ENCODE results near the gene FMN1.

Gene FMN1

DNA sequence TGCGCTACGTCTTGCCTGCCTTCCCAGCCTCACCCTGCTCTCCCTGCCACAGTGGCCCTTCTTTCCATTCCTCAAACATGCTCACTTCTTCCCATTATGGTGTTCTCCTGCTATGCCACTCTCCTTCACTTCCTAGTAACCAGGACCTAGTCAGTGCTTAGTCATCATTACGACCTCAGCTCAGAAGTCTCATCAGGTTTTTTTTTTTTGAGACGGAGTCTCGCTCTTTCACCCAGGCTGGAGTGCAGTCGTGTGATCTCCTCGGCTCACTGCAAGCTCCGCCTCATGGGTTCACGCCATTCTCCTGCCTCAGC, 327.2 kb downstream of the FMN1 start:
- H3K27ac ChIP-seq (ENCODE audit: low read depth, low read length) = no peak overlapping the region
- no peaks in the 10 kb centered on the region for H4K20me1 ChIP-seq (ENCODE audit: control insufficient read depth, insufficient read depth, low read depth, low read length)

DNA sequence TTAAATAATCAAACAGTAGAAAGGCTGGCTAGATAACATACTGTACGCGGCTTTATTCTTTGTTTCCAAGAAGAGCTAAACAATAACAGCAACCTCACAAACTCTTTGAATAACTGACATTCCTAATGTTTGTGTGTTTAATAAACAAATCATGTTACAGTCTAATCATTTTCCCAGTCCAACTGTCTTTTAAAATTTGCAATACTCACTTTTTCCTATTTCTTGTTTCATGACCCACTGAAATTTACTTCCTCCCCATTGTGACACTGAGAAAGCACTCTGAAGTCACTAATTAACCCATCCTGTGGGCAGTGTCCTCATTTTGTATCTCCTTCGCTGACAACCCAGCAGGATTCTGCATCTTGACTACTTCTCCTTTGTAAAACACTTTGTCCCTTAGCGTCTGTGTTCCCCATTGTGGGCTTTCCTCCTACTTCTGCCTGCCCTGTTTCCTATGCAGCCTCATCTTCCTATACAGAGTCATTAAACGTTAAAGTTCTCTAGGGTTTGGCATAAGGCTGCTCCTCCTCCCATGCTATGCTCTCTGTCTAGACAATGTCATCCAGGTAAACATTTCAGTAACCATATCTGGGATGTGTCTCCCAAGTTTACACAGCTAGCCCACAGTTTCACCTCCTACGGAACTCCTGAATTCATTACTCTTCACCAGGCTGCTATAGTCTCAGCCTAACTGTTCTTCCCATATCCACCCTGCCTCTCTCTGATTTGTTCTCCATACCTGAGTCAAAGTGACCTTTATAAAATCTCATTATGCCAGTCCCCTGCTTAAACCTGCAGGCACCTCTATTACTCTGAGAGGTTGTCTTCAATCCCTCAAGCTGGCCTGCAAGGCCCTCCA, 327.8 kb downstream of the FMN1 start:
- H4K20me1 ChIP-seq (ENCODE audit: control insufficient read depth, insufficient read depth, low read depth, low read length) = no peaks in the 10 kb centered on the region
- H3K9me3 ChIP-seq (ENCODE audit: control insufficient read depth, insufficient read depth, low read length) = no peaks in the 10 kb centered on the region
- no peaks in the 10 kb centered on the region for H3K9me2 ChIP-seq (replicated peaks; ENCODE audit: control insufficient read depth, low read length)
- H3K27me3 ChIP-seq (ENCODE audit: control insufficient read depth, low read length) = no peaks in the 10 kb centered on the region
- no peaks in the 10 kb centered on the region for H3F3A ChIP-seq (ENCODE audit: control insufficient read depth, insufficient read depth)
- TF ChIP-seq, protein P1, sequence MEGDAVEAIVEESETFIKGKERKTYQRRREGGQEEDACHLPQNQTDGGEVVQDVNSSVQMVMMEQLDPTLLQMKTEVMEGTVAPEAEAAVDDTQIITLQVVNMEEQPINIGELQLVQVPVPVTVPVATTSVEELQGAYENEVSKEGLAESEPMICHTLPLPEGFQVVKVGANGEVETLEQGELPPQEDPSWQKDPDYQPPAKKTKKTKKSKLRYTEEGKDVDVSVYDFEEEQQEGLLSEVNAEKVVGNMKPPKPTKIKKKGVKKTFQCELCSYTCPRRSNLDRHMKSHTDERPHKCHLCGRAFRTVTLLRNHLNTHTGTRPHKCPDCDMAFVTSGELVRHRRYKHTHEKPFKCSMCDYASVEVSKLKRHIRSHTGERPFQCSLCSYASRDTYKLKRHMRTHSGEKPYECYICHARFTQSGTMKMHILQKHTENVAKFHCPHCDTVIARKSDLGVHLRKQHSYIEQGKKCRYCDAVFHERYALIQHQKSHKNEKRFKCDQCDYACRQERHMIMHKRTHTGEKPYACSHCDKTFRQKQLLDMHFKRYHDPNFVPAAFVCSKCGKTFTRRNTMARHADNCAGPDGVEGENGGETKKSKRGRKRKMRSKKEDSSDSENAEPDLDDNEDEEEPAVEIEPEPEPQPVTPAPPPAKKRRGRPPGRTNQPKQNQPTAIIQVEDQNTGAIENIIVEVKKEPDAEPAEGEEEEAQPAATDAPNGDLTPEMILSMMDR (IDR thresholded peaks at IDR 0.05; ENCODE audit: low read depth, low read length, poor library complexity, severe bottlenecking) = no peak
- no peak for TF ChIP-seq EZH2phosphoT487 (IDR thresholded peaks at IDR 0.05; ENCODE audit: borderline replicate concordance, low read length)
- H3K4me3 ChIP-seq (ENCODE audit: low read length) = no peak overlapping the region
- no peaks in the 10 kb centered on the region for H3K36me3 ChIP-seq (ENCODE audit: control insufficient read depth, low read length)
- H3K4me2 ChIP-seq (ENCODE audit: low read length) = no peak overlapping the region
- no peak overlapping the region for H3K27ac ChIP-seq (ENCODE audit: low read depth, low read length)
- H3K79me2 ChIP-seq (ENCODE audit: control insufficient read depth, low read length) = no peaks in the 10 kb centered on the region
- no peaks in the 10 kb centered on the region for H3K4me1 ChIP-seq (ENCODE audit: control insufficient read depth, low read length)

More for the DNA sequence above, 327.2 kb downstream of the FMN1 start:
- Histone ChIP-seq H3K36me3 (ENCODE audit: control insufficient read depth, low read length) (no peaks in the 10 kb centered on the region), H3K4me1 (ENCODE audit: control insufficient read depth, low read length) (no peaks in the 10 kb centered on the region), H3K79me2 (ENCODE audit: control insufficient read depth, low read length) (no peaks in the 10 kb centered on the region), H3K4me3 (ENCODE audit: low read length) (no peak overlapping the region), H3F3A (ENCODE audit: control insufficient read depth, insufficient read depth) (no peaks in the 10 kb centered on the region), H3K4me2 (ENCODE audit: low read length) (no peak overlapping the region), H3K9me3 (ENCODE audit: control insufficient read depth, insufficient read depth, low read length) (no peaks in the 10 kb centered on the region), H3K9me2 (replicated peaks; ENCODE audit: control insufficient read depth, low read length) (no peaks in the 10 kb centered on the region), H3K27me3 (ENCODE audit: control insufficient read depth, low read length) (no peaks in the 10 kb centered on the region)
- no peak for TF ChIP-seq EZH2phosphoT487 (IDR thresholded peaks at IDR 0.05; ENCODE audit: borderline replicate concordance, low read length)
- TF ChIP-seq, protein P1 (IDR thresholded peaks at IDR 0.05; ENCODE audit: low read depth, low read length, poor library complexity, severe bottlenecking) = no peak

GRCh38 chr15:32864841-32865240, 329.7 kb downstream of the FMN1 start:
- Histone ChIP-seq H3F3A (ENCODE audit: control insufficient read depth, insufficient read depth) (no peaks in the 10 kb centered on the region), H3K4me1 (ENCODE audit: control insufficient read depth, low read length) (no peaks in the 10 kb centered on the region), H4K20me1 (ENCODE audit: control insufficient read depth, insufficient read depth, low read depth, low read length) (no peaks in the 10 kb centered on the region), H3K9me2 (replicated peaks; ENCODE audit: control insufficient read depth, low read length) (no peaks in the 10 kb centered on the region), H3K36me3 (ENCODE audit: control insufficient read depth, low read length) (no peaks in the 10 kb centered on the region), H3K4me2 (ENCODE audit: low read length) (no peak overlapping the region), H3K4me3 (ENCODE audit: low read length) (no peak overlapping the region), H3K27me3 (ENCODE audit: control insufficient read depth, low read length) (no peaks in the 10 kb centered on the region), H3K27ac (ENCODE audit: low read depth, low read length) (no peak overlapping the region), H3K9me3 (ENCODE audit: control insufficient read depth, insufficient read depth, low read length) (no peaks in the 10 kb centered on the region), H3K79me2 (ENCODE audit: control insufficient read depth, low read length) (no peaks in the 10 kb centered on the region)
- no peak for TF ChIP-seq EZH2phosphoT487 (IDR thresholded peaks at IDR 0.05; ENCODE audit: borderline replicate concordance, low read length)
- TF ChIP-seq, protein P1 (IDR thresholded peaks at IDR 0.05; ENCODE audit: low read depth, low read length, poor library complexity, severe bottlenecking) = no peak

All from DOHH2 (cell line).